Activated naive CD8-positive, alpha-beta T cell treated with anti-CD3 and anti-CD28 coated beads, Interleukin-2, amount 10 ng/mL, durations not matched to agents 7 days and 5 days (primary cell): Measurements from ENCODE around the gene DCTN2. TPM values are rescaled to one million over a fixed set of nuclear protein-coding genes. Genes with fewer than 3 reads are reported as not detected.
A peak's percentile ranks its signal among the peaks of the same experiment; 100 is the strongest.

Source experiments
- ATAC-seq: fragments of 150-1000 bp; cut with Tn5 transposase; one replicate; pipeline ENCODE4 v1.10.0; 2021; ENCODE audit warnings: low read depth, moderate library complexity
- POLR2A ChIA-PET: fragments of 350-600 bp; sonication (Branson Sonifier 250); formaldehyde crosslinking; loops from one replicate; lab custom pipeline; 2021; ENCODE audit warnings: antibody characterized with exemption; lab: Charles Lee
- DNase-seq: peaks from one replicate; pipeline ENCODE4 v3.0.0; 2021
- H3K27ac Mint-ChIP-seq: one replicate; pipeline ENCODE4 v1.8.0; 2022; ENCODE audit warnings: mild to moderate bottlenecking, mixed read lengths
- H3K27me3 Mint-ChIP-seq: one replicate; pipeline ENCODE4 v1.8.0; 2022; ENCODE audit warnings: mild to moderate bottlenecking, moderate library complexity, mixed read lengths
- H3K36me3 Mint-ChIP-seq: one replicate; pipeline ENCODE4 v1.8.0; 2021; ENCODE audit warnings: mild to moderate bottlenecking, mixed read lengths
- H3K4me1 Mint-ChIP-seq: one replicate; pipeline ENCODE4 v1.8.0; 2021; ENCODE audit warnings: mixed read lengths
- H3K4me3 Mint-ChIP-seq: one replicate; pipeline ENCODE4 v1.8.0; 2022; ENCODE audit warnings: mild to moderate bottlenecking, moderate library complexity, mixed read lengths
- H3K9me3 Mint-ChIP-seq: one replicate; pipeline ENCODE4 v1.8.0; 2021; ENCODE audit warnings: mixed read lengths
- total RNA-seq, 2 experiments: library from RNA; stranded (reverse); gene quantifications; one replicate each; pipeline ENCODE4 v1.2.3, GENCODE V29; 2021

DCTN2 gene
- total RNA-seq, 2 experiments from 2014 or later, result 81.0 to 84.4 TPM

DNA sequence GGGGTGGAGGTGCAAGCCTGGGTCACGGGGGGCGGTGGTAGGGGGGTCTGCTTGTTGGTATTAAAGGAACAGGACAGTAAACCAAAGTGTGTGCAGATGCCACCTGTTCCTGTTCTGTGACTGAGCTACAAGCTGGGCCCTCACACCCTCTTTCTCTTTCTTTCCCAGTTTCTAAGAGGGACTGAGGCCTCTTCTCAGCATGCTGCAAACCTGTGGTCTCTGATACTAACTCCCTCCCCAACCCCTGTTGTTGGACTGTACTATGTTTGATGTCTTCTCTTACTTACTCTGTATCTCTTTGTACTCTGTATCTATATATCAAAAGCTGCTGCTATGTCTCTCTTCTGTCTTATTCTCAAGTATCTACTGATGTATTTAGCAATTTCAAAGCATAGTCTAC, 37.1 kb upstream of the DCTN2 start:
- peaks cover 7% of the 10 kb centered on the region for H3K27me3 Mint-ChIP-seq
- POLR2A ChIA-PET, result interaction anchor here (1.6 kb wide), 1 partner anchor 36 kb away, joined by 5 read pairs; no protein-coding TSS in a partner anchor
- H3K27ac Mint-ChIP-seq, result no peak overlapping the region
- peaks cover 5% of the 10 kb centered on the region for H3K4me1 Mint-ChIP-seq
- H3K4me3 Mint-ChIP-seq, result no peak overlapping the region
- H3K36me3 Mint-ChIP-seq, result no peaks in the 10 kb centered on the region
- DNase-seq (no peak), ATAC-seq (no peak)
- H3K9me3 Mint-ChIP-seq, result no peaks in the 10 kb centered on the region

DNA sequence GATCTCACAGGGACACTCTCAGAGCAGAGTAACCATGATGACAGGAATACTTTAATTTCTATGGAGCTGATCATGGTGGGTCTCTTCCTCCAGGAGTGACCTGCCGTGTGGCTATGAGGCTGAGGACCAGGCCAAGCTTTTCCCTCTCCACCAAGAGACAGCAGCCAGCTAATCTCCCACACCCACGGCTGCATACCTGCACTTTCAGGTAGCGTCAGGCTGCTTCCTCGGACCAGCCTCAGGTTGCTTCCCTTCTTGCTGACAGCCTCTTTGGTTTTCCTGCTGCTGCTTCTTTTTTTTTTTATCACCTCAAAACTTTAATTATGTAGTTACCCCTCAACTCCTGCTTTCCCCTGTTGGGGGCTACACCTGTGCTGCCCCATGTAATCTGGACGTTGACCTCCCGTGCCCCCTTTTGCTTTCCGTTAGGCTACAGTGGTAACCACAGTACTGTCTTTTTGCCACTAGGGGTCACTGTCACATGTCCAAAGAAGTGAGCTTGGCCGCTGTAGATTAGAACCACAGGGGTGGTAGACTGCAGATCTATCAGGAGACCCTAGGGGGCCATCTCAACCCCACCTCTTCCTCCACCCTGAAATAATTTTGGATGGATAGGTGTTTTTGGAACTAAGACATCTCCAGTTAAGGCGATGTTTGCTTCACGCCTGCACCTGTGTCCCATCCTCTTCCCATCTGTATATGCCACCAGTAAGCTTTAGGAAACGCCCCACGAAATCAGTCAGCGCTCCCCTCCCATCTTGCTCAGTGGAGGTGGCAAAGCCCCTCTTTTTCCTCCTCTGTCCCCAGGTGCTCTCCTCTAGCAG, 36.2 kb upstream of the DCTN2 start:
- ATAC-seq, result peak; percentile 97
- H3K9me3 Mint-ChIP-seq, result no peaks in the 10 kb centered on the region
- no peak overlapping the region for H3K4me3 Mint-ChIP-seq
- peak; percentile 43 for DNase-seq
- H3K36me3 Mint-ChIP-seq, result no peaks in the 10 kb centered on the region
- H3K4me1 Mint-ChIP-seq, result peaks cover 5% of the 10 kb centered on the region
- peaks cover 7% of the 10 kb centered on the region for H3K27me3 Mint-ChIP-seq
- POLR2A ChIA-PET, result interaction anchor here (0.6 to 1.6 kb wide), 4 partner anchors 37 to 1717 kb away, joined by 3 to 5 read pairs (median 4); no protein-coding TSS in a partner anchor
- H3K27ac Mint-ChIP-seq, result no peak overlapping the region

DNA sequence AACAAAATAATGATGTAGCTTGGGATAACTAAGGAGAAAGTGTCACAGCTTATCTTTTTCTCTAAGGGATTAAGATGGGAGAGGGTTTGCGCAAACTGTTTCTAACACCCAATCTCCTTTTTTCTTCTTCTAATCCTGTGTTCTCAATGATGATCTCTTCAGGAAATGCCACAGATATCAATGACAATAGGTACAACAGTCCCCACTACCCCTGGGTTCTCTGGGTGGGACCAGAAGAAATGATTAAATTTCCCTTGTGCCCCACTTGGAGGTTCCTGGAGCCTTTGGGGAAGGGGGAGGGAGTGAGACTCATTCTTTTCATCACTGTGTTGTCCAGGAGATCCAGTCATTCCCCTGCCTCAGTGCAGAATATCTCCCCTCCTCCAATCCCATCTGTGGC, 35.4 kb upstream of the DCTN2 start:
- H3K27ac Mint-ChIP-seq, result no peak overlapping the region
- peaks cover 7% of the 10 kb centered on the region for H3K27me3 Mint-ChIP-seq
- DNase-seq (no peak), ATAC-seq (no peak)
- H3K9me3 Mint-ChIP-seq, result no peaks in the 10 kb centered on the region
- no peaks in the 10 kb centered on the region for H3K36me3 Mint-ChIP-seq
- H3K4me1 Mint-ChIP-seq, result peaks cover 5% of the 10 kb centered on the region
- POLR2A ChIA-PET, result interaction anchor here (0.8 to 1.6 kb wide), 2 partner anchors 38 to 42 kb away, joined by 4 to 5 read pairs; no protein-coding TSS in a partner anchor
- H3K4me3 Mint-ChIP-seq, result no peak overlapping the region

DNA sequence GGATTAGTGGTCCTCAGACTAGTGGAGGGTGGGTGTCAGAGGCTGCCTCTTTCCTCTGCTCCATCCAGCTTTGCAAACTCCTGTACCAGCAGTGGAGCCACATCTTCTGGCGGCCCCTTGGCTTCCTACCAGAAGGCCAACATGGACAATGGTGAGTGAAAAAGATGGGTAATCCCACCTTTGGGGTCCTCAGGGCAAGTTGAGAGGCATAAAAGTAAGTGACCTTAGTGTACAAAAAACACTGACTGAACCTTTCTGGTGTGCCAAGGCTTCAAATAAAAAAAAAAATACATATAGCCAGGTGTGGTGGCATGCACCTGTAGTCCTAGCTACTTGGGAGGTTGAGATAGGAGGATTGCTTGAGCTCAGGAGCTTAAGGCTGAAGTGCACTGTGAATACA, 34.8 kb upstream of the DCTN2 start:
- H3K27me3 Mint-ChIP-seq, result peaks cover 7% of the 10 kb centered on the region
- H3K9me3 Mint-ChIP-seq, result no peaks in the 10 kb centered on the region
- H3K36me3 Mint-ChIP-seq, result no peaks in the 10 kb centered on the region
- H3K4me3 Mint-ChIP-seq, result no peak overlapping the region
- POLR2A ChIA-PET, result interaction anchor here (1.1 kb wide), 1 partner anchor 57 kb away, joined by 4 read pairs; no protein-coding TSS in a partner anchor
- ATAC-seq, result no peak
- no peak overlapping the region for H3K27ac Mint-ChIP-seq
- peaks cover 5% of the 10 kb centered on the region for H3K4me1 Mint-ChIP-seq
- DNase-seq, result no peak

DNA sequence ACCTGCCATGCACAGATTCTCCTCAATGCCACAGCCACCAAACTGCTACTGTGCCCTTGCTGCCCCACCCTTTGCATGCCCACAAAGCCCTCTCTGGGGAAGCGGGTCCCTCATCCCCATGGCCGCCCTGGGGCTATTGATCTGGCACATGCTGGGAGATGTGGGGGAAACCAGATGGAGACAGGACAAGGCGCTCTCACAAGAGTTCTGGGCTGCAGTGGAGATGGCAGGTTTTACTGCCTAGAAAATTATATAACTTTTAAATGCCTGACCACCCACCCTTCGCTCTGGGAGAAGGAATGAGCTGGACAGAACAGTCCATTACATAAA, 33.4 kb upstream of the DCTN2 start:
- no peaks in the 10 kb centered on the region for H3K9me3 Mint-ChIP-seq
- POLR2A ChIA-PET, result no interaction called here
- H3K36me3 Mint-ChIP-seq, result no peaks in the 10 kb centered on the region
- ATAC-seq (no peak), DNase-seq (no peak)
- H3K4me3 Mint-ChIP-seq, result no peak overlapping the region
- H3K27me3 Mint-ChIP-seq, result peaks cover 4% of the 10 kb centered on the region
- H3K27ac Mint-ChIP-seq, result no peak overlapping the region
- H3K4me1 Mint-ChIP-seq, result peaks cover 5% of the 10 kb centered on the region

DNA sequence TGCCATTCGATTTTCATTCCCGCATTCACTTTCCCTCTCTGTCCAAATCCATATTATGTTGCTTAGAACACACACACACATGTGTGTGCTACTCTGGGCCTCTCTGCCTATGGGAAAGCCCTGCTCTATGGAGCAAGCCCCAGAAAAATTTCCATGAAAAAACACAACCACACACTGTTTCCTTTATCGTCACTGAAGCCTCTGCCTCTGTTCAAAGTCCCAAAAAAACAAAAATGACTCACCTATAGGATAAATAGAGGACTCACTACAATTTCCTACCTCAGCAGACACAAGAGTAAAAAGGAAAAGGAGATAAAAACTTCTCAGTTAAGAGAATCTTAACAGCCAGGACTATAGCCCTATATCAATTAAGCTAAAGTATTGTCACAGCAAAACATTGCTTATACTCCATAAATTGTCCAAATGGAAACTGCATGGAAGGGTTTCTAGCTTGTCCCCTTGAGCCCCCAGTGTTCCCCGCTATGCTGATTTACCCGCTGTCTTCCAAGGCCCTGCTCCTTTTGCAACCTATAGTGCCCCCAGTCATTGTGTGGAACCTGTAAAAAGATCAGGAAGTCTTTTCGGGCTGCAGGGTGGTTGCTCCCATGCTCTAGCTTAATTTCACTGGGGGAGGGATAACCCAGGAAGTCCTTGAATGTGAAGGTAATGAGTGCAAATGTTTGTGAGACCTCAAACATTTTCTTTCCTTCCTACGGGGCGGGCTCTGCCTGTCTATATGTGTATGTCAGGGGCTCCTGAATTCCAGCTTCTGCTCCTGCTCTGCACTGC, 32.9 kb upstream of the DCTN2 start:
- DNase-seq, result no peak
- no peak overlapping the region for H3K27ac Mint-ChIP-seq
- no peaks in the 10 kb centered on the region for H3K9me3 Mint-ChIP-seq
- no peaks in the 10 kb centered on the region for H3K36me3 Mint-ChIP-seq
- ATAC-seq, result no peak
- H3K27me3 Mint-ChIP-seq, result no peaks in the 10 kb centered on the region
- POLR2A ChIA-PET, result no interaction called here
- no peak overlapping the region for H3K4me3 Mint-ChIP-seq
- peaks cover 5% of the 10 kb centered on the region for H3K4me1 Mint-ChIP-seq

DNA sequence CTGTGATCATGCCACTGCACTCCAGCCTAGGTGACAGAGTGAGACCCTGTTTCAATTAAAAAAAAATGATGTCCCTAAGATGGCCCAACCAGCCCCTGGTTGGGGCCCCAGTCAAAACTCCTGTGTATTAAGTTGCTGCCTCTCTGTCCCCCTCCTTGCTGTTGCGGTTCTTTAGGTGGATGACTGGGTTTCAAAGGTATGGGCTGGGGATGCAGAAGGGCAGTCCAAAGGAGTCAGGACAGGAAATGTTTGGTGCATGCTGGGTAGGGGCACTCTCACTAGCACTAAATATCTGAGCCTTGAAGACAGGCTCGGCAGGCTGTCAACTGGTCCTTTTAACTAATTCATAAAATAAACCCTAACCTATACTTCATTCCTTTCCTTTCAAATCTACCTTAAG, 32.0 kb upstream of the DCTN2 start:
- no peak overlapping the region for H3K4me3 Mint-ChIP-seq
- H3K27ac Mint-ChIP-seq, result no peak overlapping the region
- peaks cover 5% of the 10 kb centered on the region for H3K4me1 Mint-ChIP-seq
- no peaks in the 10 kb centered on the region for H3K27me3 Mint-ChIP-seq
- no peak for ATAC-seq
- no peaks in the 10 kb centered on the region for H3K36me3 Mint-ChIP-seq
- POLR2A ChIA-PET, result no interaction called here
- no peaks in the 10 kb centered on the region for H3K9me3 Mint-ChIP-seq
- DNase-seq, result no peak

DNA sequence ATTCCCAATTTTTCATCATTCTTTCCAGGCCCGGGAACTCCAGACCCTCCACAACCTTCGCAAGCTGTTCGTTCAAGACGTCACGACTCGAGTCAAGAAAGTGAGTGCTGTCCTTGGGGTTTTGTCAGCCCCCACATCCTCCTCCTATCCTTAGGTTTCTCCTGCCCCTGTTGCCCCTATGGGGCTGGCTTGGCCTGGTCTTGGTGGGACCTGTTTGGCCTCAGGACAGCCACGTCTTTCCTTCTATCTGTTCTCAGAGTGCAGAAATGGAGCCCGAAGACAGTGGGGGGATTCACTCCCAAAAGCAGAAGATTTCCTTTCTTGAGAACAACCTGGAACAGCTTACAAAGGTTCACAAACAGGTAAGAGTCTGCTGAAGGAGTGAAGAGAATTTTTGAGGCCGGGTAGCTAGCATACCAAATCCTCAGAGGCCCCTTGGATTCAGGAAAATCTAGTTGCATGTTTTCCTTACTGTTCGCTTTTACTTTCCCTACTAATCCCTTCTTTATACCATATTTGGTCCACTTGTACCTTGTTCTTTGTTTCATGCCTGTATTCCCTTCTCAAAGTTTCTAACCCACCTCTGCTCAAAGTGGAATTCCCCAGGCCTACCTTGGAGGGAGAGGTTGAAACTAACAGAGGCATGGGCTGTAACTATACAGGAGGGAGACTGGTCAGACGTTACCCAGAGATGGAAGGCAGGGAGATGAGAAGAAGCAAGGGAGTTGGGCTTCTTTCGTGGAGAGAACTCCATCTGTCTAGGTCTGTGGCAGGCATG, 31.2 kb upstream of the DCTN2 start:
- Mint-ChIP-seq H3K36me3 (no peaks in the 10 kb centered on the region), H3K27me3 (no peaks in the 10 kb centered on the region), H3K4me1 (peaks cover 4% of the 10 kb centered on the region), H3K27ac (no peak overlapping the region), H3K4me3 (no peak overlapping the region), H3K9me3 (no peaks in the 10 kb centered on the region)
- POLR2A ChIA-PET, result interaction anchor here (0.5 kb wide), 1 partner anchor 13 kb away, joined by 4 read pairs; no protein-coding TSS in a partner anchor
- no peak for DNase-seq
- no peak for ATAC-seq

DNA sequence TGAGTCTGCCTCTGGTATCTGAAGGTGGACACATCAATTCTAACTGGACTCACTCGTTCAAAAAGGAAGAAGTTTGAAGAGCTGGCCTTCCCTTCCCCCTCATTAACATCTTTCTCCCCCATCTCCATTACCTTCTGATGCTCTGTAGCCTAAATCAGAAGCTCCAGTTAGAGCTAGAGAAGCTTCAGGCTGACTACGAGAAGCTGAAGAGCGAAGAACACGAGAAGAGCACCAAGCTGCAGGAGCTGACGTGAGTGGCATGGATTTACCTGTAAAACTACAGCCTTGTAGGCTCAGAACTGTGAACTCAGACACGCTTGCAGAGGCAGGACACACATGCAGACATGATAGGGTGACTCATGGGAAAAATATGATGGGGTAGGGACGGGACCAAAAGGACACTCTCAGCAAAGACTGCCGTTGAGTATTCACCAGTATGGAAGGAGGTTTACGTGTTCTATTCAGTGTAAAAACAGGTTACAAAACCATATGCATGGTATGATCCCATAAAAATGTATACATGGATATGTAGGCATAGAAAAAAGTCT, 29.7 kb upstream of the DCTN2 start:
- H3K27ac Mint-ChIP-seq, result no peak overlapping the region
- DNase-seq, result no peak
- H3K27me3 Mint-ChIP-seq, result no peaks in the 10 kb centered on the region
- H3K4me3 Mint-ChIP-seq, result no peak overlapping the region
- POLR2A ChIA-PET, result no interaction called here
- no peak for ATAC-seq
- H3K4me1 Mint-ChIP-seq, result peaks cover 2% of the 10 kb centered on the region
- H3K9me3 Mint-ChIP-seq, result no peaks in the 10 kb centered on the region
- H3K36me3 Mint-ChIP-seq, result no peaks in the 10 kb centered on the region

DNA sequence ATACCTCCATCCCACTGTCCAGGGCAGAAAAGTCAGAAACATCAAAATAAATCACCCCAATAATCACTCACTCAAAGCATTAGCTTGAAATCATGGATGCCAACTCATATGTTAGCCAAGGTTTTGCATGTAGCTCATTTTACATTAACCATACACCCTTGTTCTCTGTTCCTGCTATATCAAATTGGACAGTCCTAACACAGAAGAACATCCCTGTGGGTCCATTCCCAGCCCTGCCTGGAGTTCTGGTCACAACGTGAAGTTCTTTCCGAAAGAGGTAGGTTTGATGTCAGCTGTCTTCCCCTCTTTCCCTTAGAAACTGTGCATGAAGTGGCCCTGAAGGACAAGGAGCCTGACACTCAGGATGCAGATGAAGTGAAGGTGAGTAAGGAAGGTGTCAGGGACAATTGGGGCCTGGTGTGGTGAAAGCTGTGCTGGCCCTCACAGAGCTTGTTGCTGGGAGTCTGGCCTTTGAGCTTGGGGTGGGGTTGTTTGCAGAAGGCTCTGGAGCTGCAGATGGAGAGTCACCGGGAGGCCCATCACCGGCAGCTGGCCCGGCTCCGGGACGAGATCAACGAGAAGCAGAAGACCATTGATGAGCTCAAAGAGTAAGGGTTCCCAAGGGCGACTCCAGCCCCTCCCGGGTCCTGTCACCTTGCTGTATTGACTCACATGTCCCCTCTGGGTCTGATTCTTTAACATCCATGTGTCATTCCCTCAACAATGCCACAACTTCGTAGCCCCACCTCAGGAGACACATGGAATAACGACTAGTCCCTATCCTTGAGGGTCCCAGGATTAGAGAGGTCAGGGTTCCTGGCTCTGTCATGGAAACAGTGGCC, 29.0 kb upstream of the DCTN2 start:
- H3K4me1 Mint-ChIP-seq, result peaks cover 4% of the 10 kb centered on the region
- no peak for ATAC-seq
- no peak overlapping the region for H3K27ac Mint-ChIP-seq

DNA sequence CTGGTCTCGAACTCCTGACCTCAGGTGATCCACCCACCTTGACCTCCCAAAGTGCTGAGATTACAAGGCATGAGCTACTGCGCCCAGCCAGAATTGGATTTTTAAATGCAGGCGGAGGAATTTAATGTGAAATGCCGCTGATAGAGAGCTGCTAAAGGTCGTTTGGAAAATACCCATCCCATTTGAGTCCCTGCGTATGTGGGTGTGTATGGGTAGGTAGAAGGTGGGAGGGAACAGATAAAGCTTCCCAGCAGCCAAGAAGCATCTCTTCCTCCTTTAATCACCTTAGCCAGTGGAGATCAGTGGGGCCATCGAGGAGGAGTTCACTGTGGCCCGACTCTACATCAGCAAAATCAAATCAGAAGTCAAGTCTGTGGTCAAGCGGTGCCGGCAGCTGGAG, 27.8 kb upstream of the DCTN2 start:
- Mint-ChIP-seq H3K27ac (no peak overlapping the region), H3K9me3 (no peaks in the 10 kb centered on the region), H3K36me3 (no peaks in the 10 kb centered on the region), H3K27me3 (no peaks in the 10 kb centered on the region), H3K4me1 (peaks cover 4% of the 10 kb centered on the region), H3K4me3 (no peak overlapping the region)
- no peak for DNase-seq
- POLR2A ChIA-PET, result no interaction called here
- ATAC-seq, result no peak

More for the DNA sequence above, 29.0 kb upstream of the DCTN2 start:
- no peak for DNase-seq
- POLR2A ChIA-PET, result no interaction called here
- Mint-ChIP-seq H3K4me3 (no peak overlapping the region), H3K9me3 (no peaks in the 10 kb centered on the region), H3K27me3 (no peaks in the 10 kb centered on the region), H3K36me3 (no peaks in the 10 kb centered on the region)
